ENCODE measurements around the gene CDKAL1. TPM values are rescaled to one million over a fixed set of nuclear protein-coding genes. Genes with fewer than 3 reads are reported as not detected.
A peak's percentile ranks its signal among the peaks of the same experiment; 100 is the strongest.

CDKAL1 gene
- total and polyA plus RNA-seq, 9 of the 15 experiments (the other 6 are each of a cell fraction or from before 2014, with no cell fraction given), result 11.2 to 36.3 (median 20.1) TPM

DNA sequence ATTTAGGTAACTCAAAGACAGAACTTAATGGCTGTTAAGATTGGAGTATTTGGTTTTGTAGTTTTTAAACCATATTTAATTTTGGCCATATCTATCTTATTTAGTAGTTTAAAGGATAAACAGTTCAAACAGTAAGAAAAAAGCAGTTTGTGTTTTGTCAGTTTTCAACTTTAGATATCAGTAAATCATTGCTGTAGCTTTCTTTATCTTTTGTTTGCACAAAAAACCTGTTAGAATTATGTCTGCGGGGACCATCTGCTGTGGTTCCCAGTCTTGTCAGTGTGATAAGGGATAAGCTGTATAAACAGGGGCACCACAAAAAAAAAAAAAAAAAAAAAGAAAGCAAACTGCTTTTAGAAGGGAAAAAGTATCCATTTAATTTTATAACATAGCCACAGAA, 40.9 kb downstream of the CDKAL1 start (continued):
- TF ChIP-seq, protein P1, sequence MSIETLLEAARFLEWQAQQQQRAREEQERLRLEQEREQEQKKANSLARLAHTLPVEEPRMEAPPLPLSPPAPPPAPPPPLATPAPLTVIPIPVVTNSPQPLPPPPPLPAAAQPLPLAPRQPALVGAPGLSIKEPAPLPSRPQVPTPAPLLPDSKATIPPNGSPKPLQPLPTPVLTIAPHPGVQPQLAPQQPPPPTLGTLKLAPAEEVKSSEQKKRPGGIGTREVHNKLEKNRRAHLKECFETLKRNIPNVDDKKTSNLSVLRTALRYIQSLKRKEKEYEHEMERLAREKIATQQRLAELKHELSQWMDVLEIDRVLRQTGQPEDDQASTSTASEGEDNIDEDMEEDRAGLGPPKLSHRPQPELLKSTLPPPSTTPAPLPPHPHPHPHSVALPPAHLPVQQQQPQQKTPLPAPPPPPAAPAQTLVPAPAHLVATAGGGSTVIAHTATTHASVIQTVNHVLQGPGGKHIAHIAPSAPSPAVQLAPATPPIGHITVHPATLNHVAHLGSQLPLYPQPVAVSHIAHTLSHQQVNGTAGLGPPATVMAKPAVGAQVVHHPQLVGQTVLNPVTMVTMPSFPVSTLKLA (conservative IDR thresholded peaks at IDR 0.05), result peak in 1 of 2 experiments; percentile 51; a peak in 1 of 4 replicates
- TF ChIP-seq ZNF175 (CRISPR knock-in tag; IDR thresholded peaks at IDR 0.05; ENCODE audit: low read depth), result peak; percentile 98
- TF ChIP-seq SMC3 (conservative IDR thresholded peaks at IDR 0.05; ENCODE audit: insufficient read depth, low read depth, low read length), result no peak
- peak; percentile 89 for TF ChIP-seq PHB2 (IDR thresholded peaks at IDR 0.05; ENCODE audit: low read depth)
- peak; percentile 98 for TF ChIP-seq MTA2 (IDR thresholded peaks at IDR 0.05; ENCODE audit: low read depth)
- peak in 1 of 2 experiments; percentile 53; a peak in 1 of 4 replicates for TF ChIP-seq ETV6 (IDR thresholded peaks at IDR 0.05; ENCODE audit: borderline replicate concordance in 1 of 2, low read depth in 2 of 2, low read length in 1 of 2)
- no peak for TF ChIP-seq ETV6 (CRISPR knock-in tag; IDR thresholded peaks at IDR 0.05; ENCODE audit: borderline replicate concordance)
- TF ChIP-seq RCOR1 (IDR thresholded peaks at IDR 0.05; ENCODE audit: borderline replicate concordance in 1 of 2, low read depth in 2 of 2, low read length in 2 of 2), result peak; percentile 94 to 100
- TF ChIP-seq LEF1 (IDR thresholded peaks at IDR 0.05), result peak; percentile 66
- TF ChIP-seq EP400 (IDR thresholded peaks at IDR 0.05), result peak; percentile 30
- TF ChIP-seq ZNF24 (IDR thresholded peaks at IDR 0.05), result no peak
- no peak for TF ChIP-seq MEF2A (IDR thresholded peaks at IDR 0.05; ENCODE audit: control insufficient read depth, low read depth, low read length)
- no peak for TF ChIP-seq SREBF1 (IDR thresholded peaks at IDR 0.05; ENCODE audit: borderline replicate concordance, low read depth, low read length)
- peak; percentile 95 for TF ChIP-seq STAT5A (IDR thresholded peaks at IDR 0.05; ENCODE audit: borderline replicate concordance, low read length)
- TF ChIP-seq, protein P2, sequence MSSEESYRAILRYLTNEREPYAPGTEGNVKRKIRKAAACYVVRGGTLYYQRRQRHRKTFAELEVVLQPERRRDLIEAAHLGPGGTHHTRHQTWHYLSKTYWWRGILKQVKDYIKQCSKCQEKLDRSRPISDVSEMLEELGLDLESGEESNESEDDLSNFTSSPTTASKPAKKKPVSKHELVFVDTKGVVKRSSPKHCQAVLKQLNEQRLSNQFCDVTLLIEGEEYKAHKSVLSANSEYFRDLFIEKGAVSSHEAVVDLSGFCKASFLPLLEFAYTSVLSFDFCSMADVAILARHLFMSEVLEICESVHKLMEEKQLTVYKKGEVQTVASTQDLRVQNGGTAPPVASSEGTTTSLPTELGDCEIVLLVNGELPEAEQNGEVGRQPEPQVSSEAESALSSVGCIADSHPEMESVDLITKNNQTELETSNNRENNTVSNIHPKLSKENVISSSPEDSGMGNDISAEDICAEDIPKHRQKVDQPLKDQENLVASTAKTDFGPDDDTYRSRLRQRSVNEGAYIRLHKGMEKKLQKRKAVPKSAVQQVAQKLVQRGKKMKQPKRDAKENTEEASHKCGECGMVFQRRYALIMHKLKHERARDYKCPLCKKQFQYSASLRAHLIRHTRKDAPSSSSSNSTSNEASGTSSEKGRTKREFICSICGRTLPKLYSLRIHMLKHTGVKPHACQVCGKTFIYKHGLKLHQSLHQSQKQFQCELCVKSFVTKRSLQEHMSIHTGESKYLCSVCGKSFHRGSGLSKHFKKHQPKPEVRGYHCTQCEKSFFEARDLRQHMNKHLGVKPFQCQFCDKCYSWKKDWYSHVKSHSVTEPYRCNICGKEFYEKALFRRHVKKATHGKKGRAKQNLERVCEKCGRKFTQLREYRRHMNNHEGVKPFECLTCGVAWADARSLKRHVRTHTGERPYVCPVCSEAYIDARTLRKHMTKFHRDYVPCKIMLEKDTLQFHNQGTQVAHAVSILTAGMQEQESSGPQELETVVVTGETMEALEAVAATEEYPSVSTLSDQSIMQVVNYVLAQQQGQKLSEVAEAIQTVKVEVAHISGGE (CRISPR knock-in tag; IDR thresholded peaks at IDR 0.05), result peak in 1 of 3 experiments; percentile 88; a peak in 2 of 6 replicates
- peak; percentile 77 for TF ChIP-seq ADNP (tag; IDR thresholded peaks at IDR 0.05)
- TF ChIP-seq ARID1B (IDR thresholded peaks at IDR 0.05), result peak; percentile 97
- TF ChIP-seq, protein P3, sequence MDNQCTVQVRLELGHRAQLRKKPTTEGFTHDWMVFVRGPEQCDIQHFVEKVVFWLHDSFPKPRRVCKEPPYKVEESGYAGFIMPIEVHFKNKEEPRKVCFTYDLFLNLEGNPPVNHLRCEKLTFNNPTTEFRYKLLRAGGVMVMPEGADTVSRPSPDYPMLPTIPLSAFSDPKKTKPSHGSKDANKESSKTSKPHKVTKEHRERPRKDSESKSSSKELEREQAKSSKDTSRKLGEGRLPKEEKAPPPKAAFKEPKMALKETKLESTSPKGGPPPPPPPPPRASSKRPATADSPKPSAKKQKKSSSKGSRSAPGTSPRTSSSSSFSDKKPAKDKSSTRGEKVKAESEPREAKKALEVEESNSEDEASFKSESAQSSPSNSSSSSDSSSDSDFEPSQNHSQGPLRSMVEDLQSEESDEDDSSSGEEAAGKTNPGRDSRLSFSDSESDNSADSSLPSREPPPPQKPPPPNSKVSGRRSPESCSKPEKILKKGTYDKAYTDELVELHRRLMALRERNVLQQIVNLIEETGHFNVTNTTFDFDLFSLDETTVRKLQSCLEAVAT (IDR thresholded peaks at IDR 0.05), result peak in 1 of 2 experiments; percentile 93; a peak in 2 of 4 replicates

Data from K562 (cell line).